ENCODE results near the gene MEOX2.

MEOX2 gene

DNA sequence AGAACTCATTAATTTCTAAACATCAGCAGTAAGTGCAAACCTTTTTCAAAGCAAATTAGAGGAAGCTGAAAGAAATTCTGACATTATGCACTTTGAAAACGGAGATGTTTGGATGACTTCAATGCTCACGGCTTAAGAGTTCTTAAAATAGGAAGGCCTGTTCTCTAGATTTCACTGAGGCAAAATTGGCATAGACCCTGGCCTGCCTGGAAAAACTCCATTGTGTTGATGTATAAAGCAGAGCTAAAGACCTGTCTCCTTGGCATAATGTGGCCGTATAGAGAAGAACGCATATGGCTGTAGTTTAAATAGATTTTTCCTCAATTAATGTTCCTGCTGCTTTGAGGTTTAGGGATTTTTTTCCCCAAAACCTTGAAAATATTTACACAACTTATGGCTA is 100.2 kb downstream of the MEOX2 start:
- DNase-seq (ENCODE audit: low read depth) = no peak
- H3K4me3 ChIP-seq (ENCODE audit: low read length) = no peak overlapping the region
- TF ChIP-seq, protein P1, sequence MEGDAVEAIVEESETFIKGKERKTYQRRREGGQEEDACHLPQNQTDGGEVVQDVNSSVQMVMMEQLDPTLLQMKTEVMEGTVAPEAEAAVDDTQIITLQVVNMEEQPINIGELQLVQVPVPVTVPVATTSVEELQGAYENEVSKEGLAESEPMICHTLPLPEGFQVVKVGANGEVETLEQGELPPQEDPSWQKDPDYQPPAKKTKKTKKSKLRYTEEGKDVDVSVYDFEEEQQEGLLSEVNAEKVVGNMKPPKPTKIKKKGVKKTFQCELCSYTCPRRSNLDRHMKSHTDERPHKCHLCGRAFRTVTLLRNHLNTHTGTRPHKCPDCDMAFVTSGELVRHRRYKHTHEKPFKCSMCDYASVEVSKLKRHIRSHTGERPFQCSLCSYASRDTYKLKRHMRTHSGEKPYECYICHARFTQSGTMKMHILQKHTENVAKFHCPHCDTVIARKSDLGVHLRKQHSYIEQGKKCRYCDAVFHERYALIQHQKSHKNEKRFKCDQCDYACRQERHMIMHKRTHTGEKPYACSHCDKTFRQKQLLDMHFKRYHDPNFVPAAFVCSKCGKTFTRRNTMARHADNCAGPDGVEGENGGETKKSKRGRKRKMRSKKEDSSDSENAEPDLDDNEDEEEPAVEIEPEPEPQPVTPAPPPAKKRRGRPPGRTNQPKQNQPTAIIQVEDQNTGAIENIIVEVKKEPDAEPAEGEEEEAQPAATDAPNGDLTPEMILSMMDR (conservative IDR thresholded peaks at IDR 0.05; ENCODE audit: low read depth, low read length) = no peak

DNA sequence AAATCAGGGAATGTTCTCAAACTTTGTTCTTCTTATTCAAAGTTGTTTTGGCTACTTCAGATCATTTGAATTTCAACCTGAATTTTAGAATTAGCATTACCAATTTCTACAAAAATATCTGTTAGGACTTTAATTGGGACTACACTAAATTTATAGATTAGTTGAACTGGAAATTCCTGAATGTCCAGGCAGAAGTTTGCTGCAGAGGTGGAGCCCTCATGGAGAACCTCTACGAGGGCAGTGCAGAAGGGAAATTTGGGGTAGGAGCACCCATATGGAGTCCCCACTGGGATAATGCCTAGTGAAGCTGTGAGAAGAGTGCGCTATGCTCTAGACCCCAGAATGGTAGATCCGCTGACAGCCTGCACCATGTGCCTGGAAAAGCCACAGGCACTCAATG is 101.9 kb downstream of the MEOX2 start:
- H3K4me3 ChIP-seq (ENCODE audit: low read length) = no peak overlapping the region
- no peak for DNase-seq (ENCODE audit: low read depth)
- TF ChIP-seq, protein P1 (conservative IDR thresholded peaks at IDR 0.05; ENCODE audit: low read depth, low read length) = no peak

DNA sequence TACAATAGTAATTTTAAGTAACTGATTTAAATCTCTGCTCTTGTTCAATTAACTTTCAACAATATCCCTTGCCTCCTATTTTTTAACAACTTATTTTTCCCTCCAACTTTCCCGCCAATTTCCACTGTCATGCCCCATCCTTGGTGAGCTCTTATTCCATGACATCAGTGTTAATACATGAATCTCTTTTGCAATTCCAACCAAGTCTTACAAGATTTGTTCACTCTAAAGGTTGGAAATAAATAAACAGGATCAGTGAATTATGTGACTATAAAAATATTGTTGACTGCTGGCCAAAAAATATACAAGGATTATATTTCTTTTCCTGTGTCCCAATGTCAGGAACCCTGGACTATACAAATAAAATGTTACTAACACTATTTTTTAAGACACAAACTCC is 103.7 kb downstream of the MEOX2 start:
- TF ChIP-seq, protein P1 (conservative IDR thresholded peaks at IDR 0.05; ENCODE audit: low read depth, low read length) = no peak
- DNase-seq (ENCODE audit: low read depth) = no peak
- H3K4me3 ChIP-seq (ENCODE audit: low read length) = no peak overlapping the region

DNA sequence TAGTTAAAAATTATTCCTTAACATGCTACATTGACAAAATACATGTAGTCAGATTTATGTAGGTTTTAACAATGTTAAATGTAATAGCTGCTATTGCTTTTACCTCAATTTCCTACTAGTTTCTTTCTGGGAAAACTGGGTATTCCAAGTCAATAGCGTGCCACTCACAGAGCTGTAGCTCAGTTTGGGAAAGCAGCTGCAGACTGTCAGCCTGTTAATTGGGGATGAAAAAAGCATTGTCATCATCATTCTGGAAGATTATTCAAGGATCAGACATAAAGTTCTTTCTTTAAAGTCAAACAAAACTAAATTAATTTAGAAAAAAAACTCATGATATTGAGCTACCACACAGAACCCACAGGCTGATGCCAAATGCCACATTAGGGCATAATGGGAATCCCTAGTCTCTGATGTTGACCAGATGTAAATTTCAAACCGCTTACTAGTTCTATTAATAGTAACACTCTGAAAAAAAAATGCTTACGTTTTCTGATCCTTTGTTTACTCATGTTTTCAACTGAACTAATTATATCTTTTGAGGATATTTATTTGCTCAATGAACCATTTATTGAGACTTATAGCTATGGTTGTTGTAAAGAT is 105.0 kb downstream of the MEOX2 start:
- no peak overlapping the region for H3K4me3 ChIP-seq (ENCODE audit: low read length)
- DNase-seq (ENCODE audit: low read depth) = no peak
- TF ChIP-seq, protein P1 (conservative IDR thresholded peaks at IDR 0.05; ENCODE audit: low read depth, low read length) = no peak

DNA sequence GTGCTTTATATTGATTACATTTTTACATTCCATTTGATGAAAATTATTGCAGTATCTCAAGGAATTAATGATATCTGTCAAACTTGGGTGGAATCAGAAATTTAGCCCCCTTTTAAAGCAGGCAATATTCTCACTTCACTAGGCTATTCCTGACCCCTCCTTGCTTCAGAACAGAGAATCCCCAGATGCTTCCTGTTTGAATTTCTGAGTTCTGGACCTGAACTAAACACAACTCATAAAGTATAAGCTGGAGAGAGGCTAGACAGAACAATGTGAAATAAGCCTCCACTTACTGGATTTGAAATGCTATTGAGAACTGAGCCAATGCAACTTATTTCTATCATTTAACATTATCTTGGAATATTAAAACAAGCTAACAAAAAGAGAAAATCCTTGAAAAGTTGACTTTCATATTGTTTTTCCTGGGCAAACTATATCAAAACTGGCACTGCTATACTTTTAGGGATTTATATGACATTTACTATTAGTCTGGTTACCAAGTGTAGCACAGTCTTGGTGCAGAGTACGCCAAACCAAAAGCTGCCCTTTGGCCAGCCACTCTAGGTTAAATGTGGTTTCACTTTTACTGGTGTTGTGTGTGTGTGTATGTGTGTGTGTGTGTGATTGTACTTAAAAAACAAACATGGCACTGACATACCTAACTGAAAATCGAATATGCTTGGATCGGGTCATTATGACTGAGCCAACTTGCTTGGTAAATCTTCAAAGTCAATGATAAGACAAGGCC is 105.7 kb downstream of the MEOX2 start:
- TF ChIP-seq, protein P1 (conservative IDR thresholded peaks at IDR 0.05; ENCODE audit: low read depth, low read length) = no peak
- H3K4me3 ChIP-seq (ENCODE audit: low read length) = no peak overlapping the region
- DNase-seq (ENCODE audit: low read depth) = no peak

DNA sequence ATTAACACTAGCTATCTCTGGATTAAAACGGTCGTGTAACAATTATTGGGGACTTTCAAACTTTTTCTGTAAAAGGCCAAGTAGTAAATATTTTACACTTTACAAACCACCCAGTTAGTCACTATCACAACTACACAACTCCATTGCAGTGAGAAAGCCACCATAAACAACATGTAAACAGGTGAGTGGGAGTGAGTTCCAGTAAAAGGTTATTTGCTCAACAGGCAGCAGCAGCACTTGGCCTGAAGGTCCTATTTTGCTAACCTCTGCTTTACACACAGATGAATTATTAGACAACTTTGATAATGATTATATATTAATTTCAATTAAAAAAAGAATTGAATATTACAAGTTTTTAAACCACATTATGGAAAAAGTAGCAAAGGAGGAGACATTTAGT is 108.9 kb downstream of the MEOX2 start:
- TF ChIP-seq, protein P1 (conservative IDR thresholded peaks at IDR 0.05; ENCODE audit: low read depth, low read length) = no peak
- no peak overlapping the region for H3K4me3 ChIP-seq (ENCODE audit: low read length)
- no peak for DNase-seq (ENCODE audit: low read depth)

DNA sequence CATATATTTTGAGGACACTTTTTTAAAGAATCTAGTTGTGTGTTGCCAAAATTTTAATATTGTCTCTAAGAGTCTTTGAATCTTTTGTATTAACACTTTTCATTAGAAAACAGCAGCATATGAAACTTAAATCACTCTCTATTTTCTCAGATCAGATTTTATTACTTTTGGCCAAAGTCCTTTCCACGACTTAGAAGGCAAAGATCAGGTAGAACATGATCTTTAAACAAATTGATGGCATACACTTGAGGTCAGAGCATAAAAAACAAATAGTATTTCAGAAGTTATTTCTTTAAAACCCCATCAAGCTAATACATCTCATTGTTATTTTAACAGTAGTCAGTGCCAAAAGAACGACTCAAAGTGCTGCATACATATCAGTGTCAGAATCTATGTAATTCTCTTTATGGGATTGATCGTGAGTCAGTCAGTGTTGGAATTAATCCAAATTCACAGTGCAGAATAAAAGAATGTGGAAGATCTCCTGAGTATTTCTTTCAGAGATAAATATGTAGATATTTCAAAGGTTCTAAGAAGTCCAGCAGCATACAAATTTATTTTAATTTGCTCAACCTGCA is 115.1 kb downstream of the MEOX2 start:
- no peak overlapping the region for H3K4me3 ChIP-seq (ENCODE audit: low read length)
- DNase-seq (ENCODE audit: low read depth) = peak; percentile 58
- TF ChIP-seq, protein P1 (conservative IDR thresholded peaks at IDR 0.05; ENCODE audit: low read depth, low read length) = no peak

Data from retinal pigment epithelial cell (primary cell).